Esophagus squamous epithelium (tissue), 5 donors: Measurements from ENCODE around the gene NHERF1. TPM values are rescaled to one million over a fixed set of nuclear protein-coding genes. Genes with fewer than 3 reads are reported as not detected.

Experiments used
- DNase-seq: peaks from one replicate; lab custom pipeline; 2025; lab: John Stamatoyannopoulos, UW
- H3K27ac ChIP-seq, 4 donors: fragments of 200-600 bp; sonication (generic); one replicate each; pipeline ENCODE4 v1.5.1; 2016 to 2019; ENCODE audit warnings: mild to moderate bottlenecking in 1 of 4
- H3K27me3 ChIP-seq, 4 donors: fragments of 200-600 bp; sonication (generic); 1 replicate in 3 of 4; 2 replicates in 1 of 4; pipeline versions ENCODE4 v1.5.1 to v1.6.0; 2017 to 2021; ENCODE audit warnings: antibody characterized with exemption in 1 of 4
- H3K36me3 ChIP-seq, 3 donors: fragments of 200-600 bp; sonication (generic); one replicate each; pipeline ENCODE4 v1.5.1; 2016 to 2019
- H3K4me1 ChIP-seq, 3 donors: fragments of 200-600 bp; sonication (generic); one replicate each; pipeline ENCODE4 v1.5.1; 2017 to 2019
- H3K4me3 ChIP-seq, 4 donors: fragments of 200-600 bp; sonication (generic); 1 replicate in 3 of 4; 2 replicates in 1 of 4; pipeline ENCODE4 v1.5.1; 2016 to 2019; ENCODE audit warnings: mild to moderate bottlenecking in 2 of 4, moderate library complexity in 1 of 4
- H3K9me3 ChIP-seq, 3 donors: fragments of 200-600 bp; sonication (generic); one replicate each; pipeline ENCODE4 v1.5.1; 2016 to 2019
- CTCF ChIP-seq, 6 experiments: fragments of 450-650 bp in 4 of 6; fragments of 200-600 bp in 2 of 6; sonication (generic) in 2 of 6; IDR thresholded peaks; one replicate each; pipeline ENCODE4 v1.5.1; 2016 to 2019; ENCODE audit warnings: antibody characterized with exemption in 6 of 6, mild to moderate bottlenecking in 4 of 6, moderate library complexity in 4 of 6
- POLR2A ChIP-seq, 4 donors: fragments of 450-650 bp; IDR thresholded peaks; one replicate each; pipeline ENCODE4 v1.6.1; 2017; ENCODE audit warnings: antibody characterized with exemption in 4 of 4, mild to moderate bottlenecking in 4 of 4, moderate library complexity in 3 of 4
- WGBS, 2 donors: methylation state at CpG; one replicate each; pipeline ENCODE4 v1.1.5; 2018; 5-methylcytosine and 5-hydroxymethylcytosine counted together
- intact Hi-C: fragments of 100-400 bp; cut with DNase I; formaldehyde crosslinking; loops from one replicate; pipeline ENCODE4 v1.15.0; 2022
- total RNA-seq, 4 donors: library from RNA; depleted of rRNA; stranded (reverse); fragments of >200 nt; gene quantifications; one replicate each; pipeline ENCODE4 v1.1.0, GENCODE V29; 2016
- donor health status: DM: yes; HTN: yes; CAD: no.

Gene NHERF1
- total RNA-seq, 4 donors from 2014 or later, result 214 to 483 (median 313) TPM

- Histone ChIP-seq H3K36me3 (peaks cover 0 to 72% (median 6%) of the 10 kb centered on the region in 3 donors), H3K4me1 (peaks cover 3 to 32% (median 17%) of the 10 kb centered on the region in 3 donors), H3K4me3 (no peak overlapping the region), H3K27me3 (no peaks in the 10 kb centered on the region), H3K9me3 (no peaks in the 10 kb centered on the region), H3K27ac (peak overlapping the region in 1 of 4 donors; percentile 30)
- TF ChIP-seq CTCF (IDR thresholded peaks at IDR 0.05) (no peak), POLR2A (IDR thresholded peaks at IDR 0.05) (no peak)
- intact Hi-C loops, result loop anchor here (5.0 to 10.0 kb wide), 2 partner anchors 72 to 164 kb away; no protein-coding TSS in a partner anchor
- 55 to 70% methylated on average over 14 to 18 of the region's 21 CpGs for WGBS, 2 donors
- DNase-seq, result no peak
These were observed 42.0 kb downstream of the NHERF1 start for GRCh38 chr17:74790161-74791058.

- DNase-seq, result no peak
- no peak overlapping the region for H3K27ac ChIP-seq
- H3K4me3 ChIP-seq, result no peak overlapping the region
- H3K4me1 ChIP-seq, result peaks cover 3 to 19% (median 11%) of the 10 kb centered on the region in 3 donors
- no peak for TF ChIP-seq POLR2A (IDR thresholded peaks at IDR 0.05)
- no peaks in the 10 kb centered on the region for H3K27me3 ChIP-seq
- H3K9me3 ChIP-seq, result no peaks in the 10 kb centered on the region
- H3K36me3 ChIP-seq, result peaks cover 14 to 82% (median 15%) of the 10 kb centered on the region in 3 donors
- WGBS, 2 donors, result 91 to 94% methylated on average over 11 to 12 of the region's 12 CpGs
- intact Hi-C loops, result loop anchor here (5.0 to 10.0 kb wide), 2 partner anchors 70 to 162 kb away; no protein-coding TSS in a partner anchor
These were observed 44.2 kb downstream of the NHERF1 start for GRCh38 chr17:74792586-74793105.

- no peak overlapping the region for H3K27ac ChIP-seq
- WGBS, 2 donors, result 83 to 84% methylated on average over 6 to 11 of the region's 18 CpGs
- intact Hi-C loops, result loop anchor here (10.0 kb wide), 1 partner anchor 159 kb away; no protein-coding TSS in a partner anchor
- peaks cover 3 to 13% (median 7%) of the 10 kb centered on the region in 3 donors for H3K4me1 ChIP-seq
- no peak for TF ChIP-seq POLR2A (IDR thresholded peaks at IDR 0.05)
- TF ChIP-seq CTCF (IDR thresholded peaks at IDR 0.05), result no peak
- peaks cover 17 to 89% (median 20%) of the 10 kb centered on the region in 3 donors for H3K36me3 ChIP-seq
- no peaks in the 10 kb centered on the region for H3K9me3 ChIP-seq
- H3K27me3 ChIP-seq, result no peaks in the 10 kb centered on the region
- DNase-seq, result no peak
- H3K4me3 ChIP-seq, result no peak overlapping the region
These were observed 47.0 kb downstream of the NHERF1 start for GRCh38 chr17:74795327-74796020.

GRCh38 chr17:74796211-74796610 lies 47.8 kb downstream of the NHERF1 start:
- TF ChIP-seq POLR2A (IDR thresholded peaks at IDR 0.05) (no peak), CTCF (IDR thresholded peaks at IDR 0.05) (no peak)
- H3K4me1 ChIP-seq, result peaks cover 2 to 5% (median 3%) of the 10 kb centered on the region in 3 donors
- intact Hi-C loops, result loop anchor here (10.0 kb wide), 1 partner anchor 159 kb away; no protein-coding TSS in a partner anchor
- peaks cover 17 to 92% (median 20%) of the 10 kb centered on the region in 3 donors for H3K36me3 ChIP-seq
- H3K27me3 ChIP-seq, result no peaks in the 10 kb centered on the region
- 85 to 95% methylated on average over 2 to 4 of the region's 4 CpGs for WGBS, 2 donors
- no peaks in the 10 kb centered on the region for H3K9me3 ChIP-seq
- H3K4me3 ChIP-seq, result no peak overlapping the region
- no peak overlapping the region for H3K27ac ChIP-seq
- DNase-seq, result no peak

- Histone ChIP-seq H3K36me3 (peaks cover 17 to 98% (median 20%) of the 10 kb centered on the region in 3 donors), H3K9me3 (no peaks in the 10 kb centered on the region), H3K4me3 (no peak overlapping the region), H3K4me1 (no peaks in the 10 kb centered on the region), H3K27me3 (no peaks in the 10 kb centered on the region), H3K27ac (no peak overlapping the region)
- intact Hi-C loops, result loop anchor here (10.0 kb wide), 1 partner anchor 158 kb away; no protein-coding TSS in a partner anchor
- no peak for TF ChIP-seq POLR2A (IDR thresholded peaks at IDR 0.05)
- TF ChIP-seq CTCF (IDR thresholded peaks at IDR 0.05), result no peak
- DNase-seq, result no peak
- 88 to 93% methylated on average over 6 of the region's 6 CpGs for WGBS, 2 donors
These were observed 48.4 kb downstream of the NHERF1 start for GRCh38 chr17:74796866-74797265.
